ENCODE results near the gene CDKN2B.

DNA sequence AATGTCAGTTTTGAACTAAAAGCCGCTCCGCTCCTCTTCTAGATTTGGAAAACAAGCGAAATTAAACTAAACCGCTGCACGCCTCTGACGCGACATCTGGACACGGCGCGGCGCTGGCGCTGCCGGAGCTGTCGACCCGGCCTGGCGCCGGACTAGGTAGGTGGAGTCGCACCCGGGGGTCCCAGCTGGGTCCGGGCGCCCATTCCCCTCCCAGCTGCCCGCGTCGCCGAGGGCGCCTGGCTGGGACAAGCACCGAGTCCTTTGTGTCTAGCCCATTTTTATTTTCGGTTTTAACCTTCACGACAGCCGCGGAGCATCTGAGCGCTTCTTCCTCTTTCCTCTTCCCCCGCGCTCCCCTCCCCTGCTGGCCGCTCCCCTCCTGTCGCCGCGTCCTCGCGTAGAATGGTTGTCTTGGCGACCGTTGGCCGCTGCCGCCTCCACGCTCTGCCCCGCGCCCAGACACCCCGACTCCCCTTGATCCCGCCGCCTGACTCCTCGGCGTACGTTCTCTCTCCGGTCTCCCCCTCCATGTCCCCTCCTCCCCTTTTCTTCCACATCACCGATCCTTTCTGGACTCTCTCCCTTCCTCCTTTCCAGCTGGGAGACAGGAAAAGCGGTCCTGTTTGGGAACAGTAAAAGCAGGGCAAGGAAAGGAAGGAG, 14.0 kb downstream of the CDKN2B start:
- TF ChIP-seq, protein P1, sequence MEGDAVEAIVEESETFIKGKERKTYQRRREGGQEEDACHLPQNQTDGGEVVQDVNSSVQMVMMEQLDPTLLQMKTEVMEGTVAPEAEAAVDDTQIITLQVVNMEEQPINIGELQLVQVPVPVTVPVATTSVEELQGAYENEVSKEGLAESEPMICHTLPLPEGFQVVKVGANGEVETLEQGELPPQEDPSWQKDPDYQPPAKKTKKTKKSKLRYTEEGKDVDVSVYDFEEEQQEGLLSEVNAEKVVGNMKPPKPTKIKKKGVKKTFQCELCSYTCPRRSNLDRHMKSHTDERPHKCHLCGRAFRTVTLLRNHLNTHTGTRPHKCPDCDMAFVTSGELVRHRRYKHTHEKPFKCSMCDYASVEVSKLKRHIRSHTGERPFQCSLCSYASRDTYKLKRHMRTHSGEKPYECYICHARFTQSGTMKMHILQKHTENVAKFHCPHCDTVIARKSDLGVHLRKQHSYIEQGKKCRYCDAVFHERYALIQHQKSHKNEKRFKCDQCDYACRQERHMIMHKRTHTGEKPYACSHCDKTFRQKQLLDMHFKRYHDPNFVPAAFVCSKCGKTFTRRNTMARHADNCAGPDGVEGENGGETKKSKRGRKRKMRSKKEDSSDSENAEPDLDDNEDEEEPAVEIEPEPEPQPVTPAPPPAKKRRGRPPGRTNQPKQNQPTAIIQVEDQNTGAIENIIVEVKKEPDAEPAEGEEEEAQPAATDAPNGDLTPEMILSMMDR (IDR thresholded peaks at IDR 0.05): no peak
- TF ChIP-seq EP300 (IDR thresholded peaks at IDR 0.05): no peak
- no peak for TF ChIP-seq POLR2A (IDR thresholded peaks at IDR 0.05; ENCODE audit: low read depth)
